ENCODE results near the gene MRPL38. TPM values are rescaled to one million over a fixed set of nuclear protein-coding genes. Genes with fewer than 3 reads are reported as not detected.

MRPL38 gene
- 103 and 124 TPM in 2 replicates for total RNA-seq (2014; rRNA removed; shearing (Covaris generic); ENCODE audit: low replicate concordance)

GRCh38 chr17:75904749-75905521 lies at the start of gene MRPL38:
Gene MRPL38, minus strand, starts transcription at chr17:75904884. Its CDS starts 9 bp downstream, at chr17:75904875.
- in situ Hi-C loops (cut with HindIII; ENCODE audit: low pct_unique_long_range_greater_than_20kb, low sequenced_read_pairs), result no loop called here
- peak; percentile 98 for DNase-seq (ENCODE audit: low read depth)

- in situ Hi-C loops (cut with HindIII; ENCODE audit: low pct_unique_long_range_greater_than_20kb, low sequenced_read_pairs), result no loop called here
- DNase-seq (ENCODE audit: low read depth), result peak; percentile 8
Observed at GRCh38 chr17:75950855-75951554, 46.3 kb upstream of the MRPL38 start.

GRCh38 chr17:75950421-75950820 lies 45.7 kb upstream of the MRPL38 start:
- in situ Hi-C loops (cut with HindIII; ENCODE audit: low pct_unique_long_range_greater_than_20kb, low sequenced_read_pairs), result no loop called here
- no peak for DNase-seq (ENCODE audit: low read depth)

GRCh38 chr17:75945211-75945610 lies 40.5 kb upstream of the MRPL38 start:
- in situ Hi-C loops (cut with HindIII; ENCODE audit: low pct_unique_long_range_greater_than_20kb, low sequenced_read_pairs), result no loop called here
- no peak for DNase-seq (ENCODE audit: low read depth)

GRCh38 chr17:75943491-75943890 lies 38.8 kb upstream of the MRPL38 start:
- in situ Hi-C loops (cut with HindIII; ENCODE audit: low pct_unique_long_range_greater_than_20kb, low sequenced_read_pairs), result no loop called here
- DNase-seq (ENCODE audit: low read depth), result no peak

GRCh38 chr17:75942473-75942872 lies 37.8 kb upstream of the MRPL38 start:
- in situ Hi-C loops (cut with HindIII; ENCODE audit: low pct_unique_long_range_greater_than_20kb, low sequenced_read_pairs), result no loop called here
- no peak for DNase-seq (ENCODE audit: low read depth)

- in situ Hi-C loops (cut with HindIII; ENCODE audit: low pct_unique_long_range_greater_than_20kb, low sequenced_read_pairs), result no loop called here
- no peak for DNase-seq (ENCODE audit: low read depth)
Observed at GRCh38 chr17:75941442-75941819, 36.7 kb upstream of the MRPL38 start.

- DNase-seq (ENCODE audit: low read depth), result peak; percentile 95
- in situ Hi-C loops (cut with HindIII; ENCODE audit: low pct_unique_long_range_greater_than_20kb, low sequenced_read_pairs), result no loop called here
Observed at GRCh38 chr17:75940727-75941441, 36.2 kb upstream of the MRPL38 start, which contains the start of gene FBF1. Gene FBF1, minus strand, starts transcription at chr17:75941042. Its CDS starts 2,893 bp downstream, at chr17:75938149.

- in situ Hi-C loops (cut with HindIII; ENCODE audit: low pct_unique_long_range_greater_than_20kb, low sequenced_read_pairs), result no loop called here
- DNase-seq (ENCODE audit: low read depth), result no peak
Observed at GRCh38 chr17:75937652-75938051, 33.0 kb upstream of the MRPL38 start.

- in situ Hi-C loops (cut with HindIII; ENCODE audit: low pct_unique_long_range_greater_than_20kb, low sequenced_read_pairs), result no loop called here
- DNase-seq (ENCODE audit: low read depth), result no peak
Observed at GRCh38 chr17:75933808-75934207, 29.1 kb upstream of the MRPL38 start.

GRCh38 chr17:75932852-75933251 lies 28.2 kb upstream of the MRPL38 start:
- in situ Hi-C loops (cut with HindIII; ENCODE audit: low pct_unique_long_range_greater_than_20kb, low sequenced_read_pairs), result no loop called here
- no peak for DNase-seq (ENCODE audit: low read depth)

GRCh38 chr17:75931062-75931461 lies 26.4 kb upstream of the MRPL38 start:
- in situ Hi-C loops (cut with HindIII; ENCODE audit: low pct_unique_long_range_greater_than_20kb, low sequenced_read_pairs), result no loop called here
- no peak for DNase-seq (ENCODE audit: low read depth)

GRCh38 chr17:75927286-75927922 lies 22.7 kb upstream of the MRPL38 start:
- no peak for DNase-seq (ENCODE audit: low read depth)
- in situ Hi-C loops (cut with HindIII; ENCODE audit: low pct_unique_long_range_greater_than_20kb, low sequenced_read_pairs), result no loop called here

GRCh38 chr17:75926456-75926855 lies 21.8 kb upstream of the MRPL38 start:
- no peak for DNase-seq (ENCODE audit: low read depth)
- in situ Hi-C loops (cut with HindIII; ENCODE audit: low pct_unique_long_range_greater_than_20kb, low sequenced_read_pairs), result no loop called here

- in situ Hi-C loops (cut with HindIII; ENCODE audit: low pct_unique_long_range_greater_than_20kb, low sequenced_read_pairs), result no loop called here
- DNase-seq (ENCODE audit: low read depth), result no peak
Observed at GRCh38 chr17:75925912-75926311, 21.2 kb upstream of the MRPL38 start.

- in situ Hi-C loops (cut with HindIII; ENCODE audit: low pct_unique_long_range_greater_than_20kb, low sequenced_read_pairs), result no loop called here
- DNase-seq (ENCODE audit: low read depth), result no peak
Observed at GRCh38 chr17:75925103-75925502, 20.4 kb upstream of the MRPL38 start.

- in situ Hi-C loops (cut with HindIII; ENCODE audit: low pct_unique_long_range_greater_than_20kb, low sequenced_read_pairs), result no loop called here
- no peak for DNase-seq (ENCODE audit: low read depth)
Observed at GRCh38 chr17:75922963-75923874, 18.5 kb upstream of the MRPL38 start.
